Fibroblast of lung (primary cell): ENCODE data around the gene ADAM10.

Experiments
- EZH2 ChIP-seq: IDR thresholded peaks from 2 replicates; pipeline ENCODE4 v1.5.1; 2012; ENCODE audit warnings: low read length, control low read depth, mild to moderate bottlenecking; ENCODE audit errors: missing control alignments
- TF ChIP-seq, protein P1 (sequence below), 2 donors: IDR thresholded peaks in 1 of 2; conservative IDR thresholded peaks in 1 of 2; 1 replicate in 1 of 2; 2 replicates in 1 of 2; pipeline ENCODE4 v1.5.1; 2011 to 2012; ENCODE audit warnings: low read length in 2 of 2, control low read depth in 1 of 2, inconsistent platforms in 1 of 2, low read depth in 1 of 2, mild to moderate bottlenecking in 1 of 2

DNA sequence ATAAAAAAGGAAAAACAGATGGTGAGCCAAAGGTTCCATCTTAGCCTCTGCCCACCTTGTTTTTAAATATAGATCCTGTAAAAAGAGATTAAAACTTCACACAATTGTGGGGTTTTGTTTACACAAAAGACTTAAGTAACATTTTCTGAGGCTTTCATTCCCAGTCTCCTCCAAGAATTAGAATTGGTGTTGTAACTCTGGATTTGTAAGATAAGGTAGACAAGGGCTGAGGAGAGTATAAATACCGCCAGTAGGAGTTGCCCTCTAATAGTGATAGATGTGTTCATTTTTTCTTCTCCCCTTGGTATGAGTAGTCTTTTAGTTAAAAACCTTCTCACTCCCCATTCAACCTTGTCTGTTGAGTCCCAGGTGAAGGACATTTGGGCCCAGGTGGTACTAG lies 30.0 kb upstream of the ADAM10 start:
- TF ChIP-seq EZH2 = no peak
- TF ChIP-seq, protein P1, sequence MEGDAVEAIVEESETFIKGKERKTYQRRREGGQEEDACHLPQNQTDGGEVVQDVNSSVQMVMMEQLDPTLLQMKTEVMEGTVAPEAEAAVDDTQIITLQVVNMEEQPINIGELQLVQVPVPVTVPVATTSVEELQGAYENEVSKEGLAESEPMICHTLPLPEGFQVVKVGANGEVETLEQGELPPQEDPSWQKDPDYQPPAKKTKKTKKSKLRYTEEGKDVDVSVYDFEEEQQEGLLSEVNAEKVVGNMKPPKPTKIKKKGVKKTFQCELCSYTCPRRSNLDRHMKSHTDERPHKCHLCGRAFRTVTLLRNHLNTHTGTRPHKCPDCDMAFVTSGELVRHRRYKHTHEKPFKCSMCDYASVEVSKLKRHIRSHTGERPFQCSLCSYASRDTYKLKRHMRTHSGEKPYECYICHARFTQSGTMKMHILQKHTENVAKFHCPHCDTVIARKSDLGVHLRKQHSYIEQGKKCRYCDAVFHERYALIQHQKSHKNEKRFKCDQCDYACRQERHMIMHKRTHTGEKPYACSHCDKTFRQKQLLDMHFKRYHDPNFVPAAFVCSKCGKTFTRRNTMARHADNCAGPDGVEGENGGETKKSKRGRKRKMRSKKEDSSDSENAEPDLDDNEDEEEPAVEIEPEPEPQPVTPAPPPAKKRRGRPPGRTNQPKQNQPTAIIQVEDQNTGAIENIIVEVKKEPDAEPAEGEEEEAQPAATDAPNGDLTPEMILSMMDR (conservative IDR thresholded peaks at IDR 0.05 in 1 of 2, IDR thresholded peaks at IDR 0.05 in 1 of 2; ENCODE audit: low read depth in 1 of 2, low read length in 2 of 2) = no peak
